GM12864 (cell line): Measurements from ENCODE around the gene MAD1L1.

ENCODE experiments used
- DNase-seq: peaks from one replicate; pipeline ENCODE4 v3.0.0-alpha.2; 2011; ENCODE audit warnings: low read depth
- H3K4me3 ChIP-seq: 2 replicates; pipeline ENCODE4 v1.5.1; 2011; ENCODE audit warnings: mild to moderate bottlenecking, low read depth, low read length, control low read depth
- CTCF ChIP-seq: IDR thresholded peaks from 2 replicates; pipeline ENCODE4 v1.5.1; 2011; ENCODE audit warnings: low read depth, mild to moderate bottlenecking, moderate library complexity, low read length, control low read depth, inconsistent platforms; ENCODE audit errors: missing control alignments

Gene MAD1L1

GRCh38 chr7:1910827-1911226 lies 321.9 kb downstream of the MAD1L1 start:
- TF ChIP-seq CTCF: no peak
- no peak for DNase-seq
- no peak overlapping the region for H3K4me3 ChIP-seq

- DNase-seq: no peak
- no peak for TF ChIP-seq CTCF
Measured at GRCh38 chr7:1910081-1910685, 322.6 kb downstream of the MAD1L1 start.

GRCh38 chr7:1909476-1909875 lies 323.3 kb downstream of the MAD1L1 start:
- no peak for DNase-seq
- TF ChIP-seq CTCF: no peak

More at GRCh38 chr7:1910081-1910685, 322.6 kb downstream of the MAD1L1 start:
- no peak overlapping the region for H3K4me3 ChIP-seq

GRCh38 chr7:1908823-1909420 lies 323.8 kb downstream of the MAD1L1 start:
- no peak for DNase-seq
- H3K4me3 ChIP-seq: no peak overlapping the region
- TF ChIP-seq CTCF: no peak

More at GRCh38 chr7:1909476-1909875, 323.3 kb downstream of the MAD1L1 start:
- no peak overlapping the region for H3K4me3 ChIP-seq

- TF ChIP-seq CTCF: no peak
- DNase-seq: no peak
- H3K4me3 ChIP-seq: no peak overlapping the region
Measured at GRCh38 chr7:1907751-1908365, 324.9 kb downstream of the MAD1L1 start.

GRCh38 chr7:1906988-1907745 lies 325.6 kb downstream of the MAD1L1 start:
- no peak overlapping the region for H3K4me3 ChIP-seq
- no peak for TF ChIP-seq CTCF
- DNase-seq: no peak
